ENCODE data around the gene KCNE3. TPM values are rescaled to one million over a fixed set of nuclear protein-coding genes. Genes with fewer than 3 reads are reported as not detected.

KCNE3 gene
- total and polyA plus RNA-seq, 11 donors, result 1.3 to 9.5 (median 2.3) TPM

- H3K9me3 ChIP-seq, result no peaks in the 10 kb centered on the region
- H3K4me3 ChIP-seq, result no peak overlapping the region
- DNase-seq (no peak), ATAC-seq (no peak)
- WGBS, 4 donors, result 93 to 100% (median 97%) methylated on average over 1 of the region's 1 CpG
- H3K4me1 ChIP-seq, result peaks cover 0 to 44% (median 10%) of the 10 kb centered on the region in 12 donors
- TF ChIP-seq CTCF (IDR thresholded peaks at IDR 0.05) (no peak), POLR2A (IDR thresholded peaks at IDR 0.05) (no peak)
- no peak overlapping the region for H3K27ac ChIP-seq
- peaks cover 0 to 6% (median 0%) of the 10 kb centered on the region in 9 donors for H3K27me3 ChIP-seq
- intact Hi-C loops (cut with DNase I), result no loop called here
- H3K36me3 ChIP-seq, result no peaks in the 10 kb centered on the region
Measured at GRCh38 chr11:74471037-74471436, 3.7 kb upstream of the KCNE3 start.

- intact Hi-C loops (cut with DNase I), result no loop called here
- TF ChIP-seq CTCF (IDR thresholded peaks at IDR 0.05) (no peak), POLR2A (IDR thresholded peaks at IDR 0.05) (no peak)
- H3K27ac ChIP-seq, result no peak overlapping the region
- H3K27me3 ChIP-seq, result peaks cover 0 to 6% (median 0%) of the 10 kb centered on the region in 9 donors
- 44 to 77% (median 73%) methylated on average over 2 of the region's 2 CpGs for WGBS, 4 donors
- ATAC-seq, result no peak
- no peak for DNase-seq
- peaks cover 0 to 48% (median 10%) of the 10 kb centered on the region in 12 donors for H3K4me1 ChIP-seq
- no peaks in the 10 kb centered on the region for H3K9me3 ChIP-seq
- H3K36me3 ChIP-seq, result no peaks in the 10 kb centered on the region
- no peak overlapping the region for H3K4me3 ChIP-seq
Measured at GRCh38 chr11:74470526-74470925, 3.2 kb upstream of the KCNE3 start.

GRCh38 chr11:74468936-74469335 lies 1.6 kb upstream of the KCNE3 start:
- Histone ChIP-seq H3K27me3 (peaks cover 0 to 6% (median 0%) of the 10 kb centered on the region in 9 donors), H3K27ac (no peak overlapping the region), H3K36me3 (no peaks in the 10 kb centered on the region), H3K9me3 (no peaks in the 10 kb centered on the region), H3K4me3 (no peak overlapping the region), H3K4me1 (peaks cover 0 to 48% (median 10%) of the 10 kb centered on the region in 12 donors)
- no peak for ATAC-seq
- TF ChIP-seq CTCF (IDR thresholded peaks at IDR 0.05), result no peak
- TF ChIP-seq POLR2A (IDR thresholded peaks at IDR 0.05), result no peak
- DNase-seq, result no peak
- intact Hi-C loops (cut with DNase I), result no loop called here
- WGBS, 4 donors, result 48 to 65% (median 61%) methylated on average over 1 of the region's 1 CpG

- intact Hi-C loops (cut with DNase I), result no loop called here
Measured at GRCh38 chr11:74468521-74468920, 1.2 kb upstream of the KCNE3 start.

More at GRCh38 chr11:74468521-74468920, 1.2 kb upstream of the KCNE3 start:
- Histone ChIP-seq H3K36me3 (no peaks in the 10 kb centered on the region), H3K27me3 (peaks cover 0 to 6% (median 0%) of the 10 kb centered on the region in 9 donors), H3K4me3 (no peak overlapping the region), H3K4me1 (peaks cover 0 to 47% (median 10%) of the 10 kb centered on the region in 12 donors), H3K9me3 (no peaks in the 10 kb centered on the region), H3K27ac (no peak overlapping the region)
- TF ChIP-seq POLR2A (IDR thresholded peaks at IDR 0.05) (no peak), CTCF (IDR thresholded peaks at IDR 0.05) (no peak)
- DNase-seq, result no peak
- ATAC-seq, result no peak
